Coronary artery (tissue), 2 donors: ENCODE results near the gene MT1F.
"Not testable (repeated sequence)": the region's sequence is repeated elsewhere in the genome, so short reads cannot be mapped to it uniquely, and the experiment has no call there.

Experiments used
- DNase-seq: peaks from one replicate; pipeline ENCODE4 v3.0.0-alpha.2; 2017; ENCODE audit warnings: low spot score
- H3K27ac ChIP-seq, 2 donors: fragments of 200-600 bp; sonication (generic); one replicate each; pipeline ENCODE4 v1.5.1; 2016 to 2019
- H3K4me3 ChIP-seq: fragments of 200-600 bp; sonication (generic); 2 replicates; pipeline ENCODE4 v1.5.1; 2016; ENCODE audit warnings: mild to moderate bottlenecking, moderate library complexity
- TF ChIP-seq, protein P1 (sequence below): fragments of 200-600 bp; sonication (generic); IDR thresholded peaks from one replicate; pipeline ENCODE4 v1.5.1; 2019; ENCODE audit warnings: antibody characterized with exemption

Gene MT1F

DNA sequence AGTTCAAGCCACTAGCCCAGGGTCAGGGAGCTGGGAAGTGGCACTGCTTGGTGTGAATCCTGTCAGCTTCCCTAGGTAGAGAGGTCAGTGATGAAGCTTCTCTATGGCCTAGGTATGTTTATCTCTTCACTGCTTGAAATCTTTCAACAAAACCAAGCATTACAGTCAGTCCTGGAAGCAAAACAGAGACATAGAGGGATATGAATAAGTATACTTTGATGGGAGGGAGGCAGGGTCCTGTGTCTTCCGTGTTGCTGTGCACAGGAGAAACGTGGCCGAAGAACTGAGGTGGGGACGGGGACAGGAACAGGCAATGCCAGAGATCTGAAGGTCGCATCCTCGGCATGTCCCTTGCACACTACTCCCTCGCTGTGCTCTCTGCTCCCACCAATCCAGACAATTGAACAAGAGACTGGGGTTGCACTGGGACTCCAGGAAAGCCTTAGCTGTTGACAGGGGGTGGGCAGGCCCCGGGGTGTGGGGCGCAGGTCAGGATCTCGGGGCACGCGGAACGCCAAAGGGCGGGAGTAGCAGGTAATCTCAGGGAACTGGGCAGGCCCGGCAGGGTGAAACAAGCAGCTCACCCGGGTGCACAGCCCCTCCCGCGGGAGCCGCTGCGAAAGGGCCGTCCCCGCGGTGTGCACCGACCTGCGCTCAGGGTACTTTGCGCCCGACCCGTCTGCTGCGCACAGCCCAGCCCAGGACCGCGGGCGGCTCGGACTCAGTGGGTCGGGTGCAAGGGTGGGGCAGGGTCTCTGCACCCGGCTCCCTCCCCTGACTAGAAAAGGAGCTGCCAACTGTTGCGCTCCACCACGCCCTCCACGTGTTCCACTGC lies 11.5 kb downstream of the MT1F start, which contains the start of gene MT1H:
TSS of gene MT1H (plus strand) at position 810 of the 835 bp plus-strand sequence. CDS start 71 bp downstream, outside the sequence.
- TF ChIP-seq, protein P1, sequence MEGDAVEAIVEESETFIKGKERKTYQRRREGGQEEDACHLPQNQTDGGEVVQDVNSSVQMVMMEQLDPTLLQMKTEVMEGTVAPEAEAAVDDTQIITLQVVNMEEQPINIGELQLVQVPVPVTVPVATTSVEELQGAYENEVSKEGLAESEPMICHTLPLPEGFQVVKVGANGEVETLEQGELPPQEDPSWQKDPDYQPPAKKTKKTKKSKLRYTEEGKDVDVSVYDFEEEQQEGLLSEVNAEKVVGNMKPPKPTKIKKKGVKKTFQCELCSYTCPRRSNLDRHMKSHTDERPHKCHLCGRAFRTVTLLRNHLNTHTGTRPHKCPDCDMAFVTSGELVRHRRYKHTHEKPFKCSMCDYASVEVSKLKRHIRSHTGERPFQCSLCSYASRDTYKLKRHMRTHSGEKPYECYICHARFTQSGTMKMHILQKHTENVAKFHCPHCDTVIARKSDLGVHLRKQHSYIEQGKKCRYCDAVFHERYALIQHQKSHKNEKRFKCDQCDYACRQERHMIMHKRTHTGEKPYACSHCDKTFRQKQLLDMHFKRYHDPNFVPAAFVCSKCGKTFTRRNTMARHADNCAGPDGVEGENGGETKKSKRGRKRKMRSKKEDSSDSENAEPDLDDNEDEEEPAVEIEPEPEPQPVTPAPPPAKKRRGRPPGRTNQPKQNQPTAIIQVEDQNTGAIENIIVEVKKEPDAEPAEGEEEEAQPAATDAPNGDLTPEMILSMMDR = no peak
- no peak for DNase-seq
- H3K4me3 ChIP-seq = peak within 1 kb of the TSS; percentile 44
- no peak within 1 kb of the TSS for H3K27ac ChIP-seq

DNA sequence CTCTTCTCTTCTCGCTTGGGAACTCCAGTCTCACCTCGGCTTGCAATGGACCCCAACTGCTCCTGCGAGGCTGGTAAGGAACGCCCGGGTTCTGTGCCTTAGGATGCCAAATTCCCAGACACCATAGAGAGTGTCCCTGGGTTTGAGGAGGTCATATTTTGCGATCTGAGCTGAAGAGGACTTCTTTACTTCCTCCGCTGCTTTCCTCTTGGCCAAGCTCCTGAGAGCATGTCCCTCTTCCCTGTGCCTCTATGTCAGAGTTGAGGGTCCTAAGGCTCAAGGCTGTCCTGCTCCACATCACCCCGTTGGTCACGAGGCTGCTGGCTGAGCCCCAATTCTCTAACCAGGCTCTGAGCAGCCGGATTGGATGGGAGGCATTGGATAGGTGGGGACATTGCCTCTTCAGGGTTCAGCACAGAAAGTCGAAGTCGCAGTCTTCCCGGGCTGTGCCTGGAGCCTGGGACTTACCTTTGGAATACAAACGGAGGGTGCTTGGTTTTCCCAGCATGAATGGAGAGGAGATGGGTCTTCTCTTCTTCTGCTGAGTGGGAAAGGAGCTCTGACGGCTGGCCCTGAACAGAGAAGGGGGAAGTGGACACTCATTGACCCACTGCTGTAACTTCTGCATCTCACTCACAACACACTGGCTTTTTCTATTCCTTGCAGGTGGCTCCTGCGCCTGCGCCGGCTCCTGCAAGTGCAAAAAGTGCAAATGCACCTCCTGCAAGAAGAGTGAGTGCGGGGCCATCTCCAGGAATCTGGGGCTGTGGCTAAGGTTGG lies 12.3 kb downstream of the MT1F start:
- Histone ChIP-seq H3K4me3 (peak overlapping the region; percentile 44), H3K27ac (no peak overlapping the region)
- TF ChIP-seq, protein P1 = no peak
- no peak for DNase-seq

DNA sequence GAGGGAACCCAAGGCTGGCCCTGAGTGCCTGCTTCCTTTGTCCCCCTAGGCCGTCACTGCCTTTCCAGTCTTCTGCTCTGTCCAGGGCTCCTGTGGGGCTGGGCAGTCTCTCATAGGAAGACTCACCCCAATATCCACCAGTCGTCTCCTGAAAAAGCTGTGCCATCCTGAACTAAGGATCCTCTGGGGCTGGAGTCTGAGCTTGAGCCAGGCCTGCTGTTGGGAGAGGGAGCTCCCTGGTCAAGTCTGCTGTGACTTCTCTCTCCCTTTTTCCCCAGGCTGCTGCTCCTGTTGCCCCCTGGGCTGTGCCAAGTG lies 12.8 kb downstream of the MT1F start:
- DNase-seq = no peak
- no peak overlapping the region for H3K27ac ChIP-seq
- no peak overlapping the region for H3K4me3 ChIP-seq
- TF ChIP-seq, protein P1 = no peak

DNA sequence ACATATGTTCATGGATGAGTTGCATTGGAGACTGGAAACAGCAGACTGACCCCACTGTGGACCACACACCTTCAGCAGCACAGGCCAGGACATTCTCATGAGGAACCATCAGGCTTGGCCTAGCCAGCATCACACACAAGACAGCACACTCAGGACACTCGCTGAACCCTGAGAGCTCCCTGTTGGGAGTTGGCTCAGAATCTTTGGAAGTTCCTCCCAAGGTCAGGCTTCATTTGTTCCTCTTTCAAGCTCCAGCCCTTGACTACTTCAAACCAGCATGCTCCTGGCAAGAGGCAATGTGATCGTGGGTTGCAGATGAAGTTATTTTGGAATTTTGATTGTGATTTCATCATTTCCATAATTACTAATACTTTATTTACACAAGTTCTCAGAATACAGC lies 13.9 kb downstream of the MT1F start:
- not testable (repeated sequence) for H3K27ac ChIP-seq, DNase-seq, H3K4me3 ChIP-seq

DNA sequence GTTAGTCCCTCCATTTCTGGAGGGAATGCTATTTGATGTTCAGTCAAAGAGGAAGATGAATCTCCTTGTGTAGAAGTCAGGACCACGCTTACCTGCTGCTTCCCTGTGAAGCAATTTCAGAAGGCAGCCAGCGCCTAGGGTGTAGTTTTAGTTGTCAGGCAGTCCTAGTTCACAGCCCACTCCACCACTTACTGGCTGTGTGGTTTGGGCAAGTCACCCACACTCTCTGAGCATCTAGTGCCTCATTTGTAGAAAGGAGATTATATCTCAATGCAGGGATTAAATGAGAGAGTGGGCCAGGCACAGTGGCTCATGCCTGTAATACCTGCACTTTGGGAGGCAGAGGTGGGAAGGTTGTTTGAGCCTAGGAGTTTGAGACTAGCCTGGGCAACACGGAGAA lies 14.4 kb downstream of the MT1F start:
- H3K27ac ChIP-seq, H3K4me3 ChIP-seq, DNase-seq: not testable (repeated sequence)

DNA sequence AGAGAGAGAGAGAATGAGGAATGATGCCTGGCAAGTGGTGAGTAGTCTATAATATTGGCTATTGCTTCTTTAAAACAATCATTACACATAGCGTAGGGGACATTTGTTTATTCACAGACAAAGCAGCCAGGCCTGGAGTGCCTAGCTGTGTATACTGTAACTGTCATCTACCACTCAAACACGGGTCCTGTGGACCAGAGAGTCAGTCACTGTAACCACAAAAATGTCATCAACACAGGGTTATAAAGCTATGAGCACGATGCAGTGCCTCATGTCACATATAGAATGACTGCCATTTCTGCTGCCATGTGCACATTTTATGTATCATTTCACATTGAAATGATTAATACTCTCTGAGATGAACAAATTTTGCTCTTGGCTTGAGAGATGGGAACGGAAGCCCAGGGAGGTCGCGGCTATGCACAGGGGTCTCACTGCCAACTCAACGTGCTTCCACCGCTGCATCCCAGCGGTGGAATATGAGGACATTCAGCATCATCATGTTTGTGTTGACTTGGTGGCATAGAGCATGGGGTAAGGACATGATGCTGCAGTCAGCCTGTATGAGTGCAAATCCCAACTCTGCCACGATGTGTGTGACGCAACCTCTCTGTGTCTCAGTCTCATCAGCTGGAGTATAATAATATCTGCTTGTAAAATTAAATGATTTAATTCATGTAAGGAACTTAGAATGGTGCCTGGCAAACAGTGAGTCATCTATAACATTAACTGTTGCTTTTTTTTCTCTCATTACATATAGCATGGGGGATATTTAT lies 15.2 kb downstream of the MT1F start:
- DNase-seq = no peak
- TF ChIP-seq, protein P1 = no peak
- Histone ChIP-seq H3K27ac (no peak overlapping the region), H3K4me3 (no peak overlapping the region)

DNA sequence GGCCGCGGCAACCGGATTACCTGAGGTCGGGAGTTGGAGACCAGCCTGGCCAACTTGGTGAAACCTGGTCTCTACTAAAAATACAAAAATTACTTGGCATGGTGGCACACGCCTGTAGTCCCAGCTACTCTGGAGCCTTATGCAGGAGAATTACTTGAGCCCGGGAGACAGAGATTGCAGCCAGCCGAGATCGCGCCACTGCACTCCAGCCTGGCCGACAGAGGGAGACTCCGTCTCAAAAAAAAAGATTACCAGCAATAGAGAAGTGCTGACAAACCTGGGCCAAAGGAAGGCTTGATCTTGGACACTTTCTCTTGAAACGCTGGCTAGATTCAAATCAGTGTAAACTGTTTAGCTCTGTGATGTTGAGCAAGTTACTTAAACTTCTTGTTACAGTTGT lies 16.2 kb downstream of the MT1F start:
- TF ChIP-seq, protein P1 = peak; percentile 47
- Histone ChIP-seq H3K4me3 (no peak overlapping the region), H3K27ac (no peak overlapping the region)
- no peak for DNase-seq

DNA sequence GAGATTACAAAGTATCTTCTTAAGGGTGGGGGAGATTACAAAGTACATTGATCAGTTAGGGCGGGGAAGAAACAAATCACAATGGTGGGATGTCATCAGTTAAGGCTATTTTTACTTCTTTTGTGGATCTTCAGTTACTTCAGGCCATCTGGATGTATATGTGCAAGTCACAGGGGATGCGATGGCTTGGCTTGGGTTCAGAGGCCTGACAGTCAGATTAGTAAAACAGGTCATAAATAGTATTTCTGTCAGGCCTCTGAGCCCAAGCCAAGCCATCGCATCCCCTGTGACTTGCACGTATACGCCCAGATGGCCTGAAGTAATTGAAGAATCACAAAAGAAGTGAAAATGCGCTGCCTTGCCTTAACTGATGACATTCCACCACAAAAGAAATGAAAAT lies 16.8 kb downstream of the MT1F start:
- not testable (repeated sequence) for H3K27ac ChIP-seq, DNase-seq, H3K4me3 ChIP-seq
